H1 (cell line): Measurements from ENCODE around the gene CSNK1G2. TPM values are rescaled to one million over a fixed set of nuclear protein-coding genes. Genes with fewer than 3 reads are reported as not detected.

Source experiments
- CBX8 ChIP-seq: fragments of 300-800, 300-1000 bp; sonication (generic); IDR thresholded peaks from 2 replicates; pipeline ENCODE4 v1.7.1; 2016; ENCODE audit warnings: low read depth, low read length, borderline replicate concordance
- GTF2F1 ChIP-seq: IDR thresholded peaks from 2 replicates; pipeline ENCODE4 v1.6.1; 2012; ENCODE audit warnings: low read depth, low read length, improper control_type of control experiment, borderline replicate concordance
- KDM1A ChIP-seq: fragments of 200-600, 300-600 bp; sonication (generic); IDR thresholded peaks from 2 replicates; pipeline ENCODE4 v1.7.1; 2016; ENCODE audit warnings: mild to moderate bottlenecking, low read length, borderline replicate concordance
- RNF2 ChIP-seq: fragments of 200-900, 300-1000 bp; sonication (generic); IDR thresholded peaks from 2 replicates; pipeline ENCODE4 v1.7.1; 2016; ENCODE audit warnings: borderline replicate concordance, low read depth, mild to moderate bottlenecking, antibody characterized with exemption, low read length; ENCODE audit not compliant: poor library complexity, severe bottlenecking; ENCODE audit errors: missing control alignments
- SAP30 ChIP-seq: fragments of 300-600 bp; sonication (generic); IDR thresholded peaks from 2 replicates; pipeline ENCODE4 v1.7.1; 2012; ENCODE audit warnings: low read length, moderate library complexity, mild to moderate bottlenecking, inconsistent platforms; ENCODE audit not compliant: insufficient read depth, insufficient replicate concordance
- SP4 ChIP-seq: IDR thresholded peaks from 2 replicates; pipeline ENCODE4 v1.6.1; 2012; ENCODE audit warnings: low read length, inconsistent platforms
- polyA plus RNA-seq, 7 experiments: library from polyadenylated mRNA; depleted of rRNA in 3 of 7; stranded (reverse) in 5 of 7; unstranded in 2 of 7; fragments of >200 nt in 5 of 7; fragments of 200-250 nt in 2 of 7; gene quantifications; 1 replicate in 5 of 7; 2 replicates in 1 of 7; 4 replicates in 1 of 7; pipeline versions ENCODE4 v1.2.1 to v1.2.3, GENCODE V29; 2011 to 2013; ENCODE audit warnings: missing spikeins in 2 of 7, mixed read lengths in 2 of 7
- total RNA-seq: library from RNA; stranded (reverse); fragmentation: NEBNext Ultra II Directional; extraction: Animal tissue kit (Norgen Biotek cat#: 25700); gene quantifications from 2 replicates; pipeline ENCODE4 v1.2.1, GENCODE V29; 2021

The CSNK1G2 gene
- total and polyA plus RNA-seq, 2 of the 8 experiments (the other 6 are each of a cell fraction or from before 2014, with no cell fraction given) = 99.5 to 130 TPM

DNA sequence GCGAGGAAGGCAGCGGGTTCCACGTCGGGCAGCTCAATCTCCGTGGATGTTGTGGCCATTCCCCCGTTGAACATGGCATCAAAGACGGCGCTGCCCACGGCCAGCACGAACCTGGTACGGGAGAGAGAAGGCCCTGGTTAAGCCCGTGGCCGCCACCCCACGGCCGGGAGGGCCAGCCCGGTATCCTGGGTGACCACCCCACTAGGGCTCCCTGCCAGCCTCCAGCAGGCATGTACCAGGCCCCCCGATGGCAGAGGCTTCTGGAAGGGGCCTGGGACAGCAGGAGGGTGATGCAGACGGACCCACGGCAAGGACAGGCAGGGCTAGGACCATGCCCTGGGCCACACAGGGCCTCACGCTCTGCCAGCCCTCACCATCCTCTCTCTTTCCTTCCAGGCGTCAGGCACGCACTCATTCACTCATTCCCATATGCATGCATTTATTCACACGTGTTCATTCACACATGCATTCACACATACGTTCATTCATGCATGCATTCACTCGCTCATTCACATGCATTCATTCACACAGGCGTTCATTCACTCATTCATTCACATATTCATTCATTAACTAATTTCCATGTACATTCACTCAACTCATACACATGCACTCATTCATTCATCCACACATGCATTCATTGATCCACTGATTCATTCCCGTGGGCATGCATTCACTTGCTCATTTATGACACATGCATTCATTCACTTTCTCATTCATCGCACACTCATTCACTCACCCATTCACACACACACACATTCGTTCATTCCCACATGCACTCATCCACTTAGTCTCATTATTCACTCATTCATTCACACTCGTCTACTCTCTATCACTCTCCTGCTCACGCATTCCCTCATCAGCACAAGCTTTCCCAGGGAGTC lies 56.6 kb downstream of the CSNK1G2 start (continued):
- TF ChIP-seq RNF2 (no peak), SP4 (no peak), GTF2F1 (no peak), CBX8 (no peak), SAP30 (no peak), KDM1A (no peak)
